Heart left ventricle (tissue), 13 donors: ENCODE results near the gene GPC6.

Experiments used
- CTCF ChIP-seq, 12 donors: fragments of 200-600 bp; sonication (generic) in 4 of 12; IDR thresholded peaks; one replicate each; pipeline versions ENCODE4 v1.5.0 to v1.8.0; 2018 to 2022; ENCODE audit warnings: antibody characterized with exemption in 12 of 12, mild to moderate bottlenecking in 5 of 12
- POLR2A ChIP-seq, 2 donors: fragments of 450-650 bp; IDR thresholded peaks; one replicate each; pipeline ENCODE4 v1.6.1; 2017; ENCODE audit warnings: antibody characterized with exemption in 2 of 2, mild to moderate bottlenecking in 2 of 2, moderate library complexity in 2 of 2
- donor health status: ischemic (EF 13 %, LVEDD 7.1; RV severe dilation, severe dysfunction).
- donor health status: DM: no; HTN: yes; CAD: no.
- donor health status: DM: no; HTN: no; CAD: no.
- donor health status: ischemic (EF 25% LVEDD 6.9; RV normal size, moderate dysfunction).
- donor health status: ischemic (EF 25% LVEDD 5.7; RV mildly dilated, moderate dysfunction).
- donor health status: ischemic (EF 35%, LVEDD 5.7; RV mildly dilated, moderate dysfunction).
- donor health status: nonischemic (EF 11% LVEDD 7.7; RV severe dilation, severe dysfunction).
- donor health status: DM: yes; HTN: yes; CAD: no.
- donor health status: PGD.
- donor health status: ischemic (EF 29% LVEDD 5.4; RV normal size, mild dysfunction).
- donor health status: nonischemic (EF 23%, LVEDD 6.1; RV moderate dilation, normal function).

- TF ChIP-seq CTCF (IDR thresholded peaks at IDR 0.05) (no peak), POLR2A (IDR thresholded peaks at IDR 0.05) (no peak)
These were observed 80.5 kb downstream of the GPC6 start for GRCh38 chr13:93307136-93307535.
